DND-41 (cell line): ENCODE data around the gene DLG2.

Experiments used
- ATAC-seq: fragments of 200-7000 bp; cut with Tn5 transposase; 3 replicates; pipeline ENCODE4 v1.9.1; 2021; ENCODE audit warnings: low read depth; ENCODE audit not compliant: insufficient read depth
- DNase-seq: peaks from one replicate; pipeline ENCODE4 v3.0.0-alpha.2; 2020
- H2AFZ ChIP-seq: 2 replicates; pipeline ENCODE4 v1.6.0; 2012; ENCODE audit warnings: low read depth, low read length
- H3K27ac ChIP-seq: 2 replicates; pipeline ENCODE4 v1.5.1; 2012; ENCODE audit warnings: low read length, inconsistent platforms
- H3K27me3 ChIP-seq: fragments of 200-600 bp; sonication (generic); 2 replicates; pipeline ENCODE4 v1.6.0; 2012; ENCODE audit warnings: low read length, mild to moderate bottlenecking, inconsistent platforms; ENCODE audit not compliant: insufficient read depth, poor library complexity
- H3K36me3 ChIP-seq: 2 replicates; pipeline ENCODE4 v1.5.1; 2012; ENCODE audit warnings: low read length, inconsistent platforms; ENCODE audit not compliant: insufficient read depth
- H3K4me1 ChIP-seq: 2 replicates; pipeline ENCODE4 v1.5.1; 2012; ENCODE audit warnings: mild to moderate bottlenecking, low read length; ENCODE audit not compliant: insufficient read depth
- H3K4me2 ChIP-seq: 2 replicates; pipeline ENCODE4 v1.6.0; 2012; ENCODE audit warnings: mild to moderate bottlenecking, moderate library complexity, low read length, inconsistent platforms; ENCODE audit not compliant: insufficient read depth
- H3K4me3 ChIP-seq, 2 experiments: fragments of 200-600 bp in 1 of 2; shearing (Covaris generic) in 1 of 2; 2 replicates each; pipeline ENCODE4 v1.5.1; 2012 to 2016; ENCODE audit warnings: inconsistent platforms in 2 of 2, low read length in 2 of 2, mild to moderate bottlenecking in 2 of 2, low read depth in 1 of 2, moderate library complexity in 1 of 2
- H3K79me2 ChIP-seq: 2 replicates; pipeline ENCODE4 v1.6.0; 2012; ENCODE audit warnings: low read length, inconsistent platforms; ENCODE audit not compliant: insufficient read depth
- H3K9ac ChIP-seq: 2 replicates; pipeline ENCODE4 v1.6.0; 2012; ENCODE audit warnings: low read depth, mild to moderate bottlenecking, inconsistent platforms, low read length, moderate library complexity
- H3K9me3 ChIP-seq: 2 replicates; pipeline ENCODE4 v1.5.1; 2012; ENCODE audit warnings: low read length, moderate library complexity, mild to moderate bottlenecking, inconsistent platforms; ENCODE audit not compliant: insufficient read depth, severe bottlenecking
- H4K20me1 ChIP-seq: 2 replicates; pipeline ENCODE4 v1.6.0; 2012; ENCODE audit warnings: low read length; ENCODE audit not compliant: insufficient read depth
- CTCF ChIP-seq: IDR thresholded peaks from 2 replicates; pipeline ENCODE4 v1.5.1; 2012; ENCODE audit warnings: borderline replicate concordance, low read length, moderate library complexity, mild to moderate bottlenecking; ENCODE audit not compliant: poor library complexity, severe bottlenecking; ENCODE audit errors: extremely low read depth
- EZH2 ChIP-seq: IDR thresholded peaks from 3 replicates; pipeline ENCODE4 v1.6.1; 2012; ENCODE audit warnings: borderline replicate concordance, low read depth, mild to moderate bottlenecking, moderate library complexity, low read length, inconsistent platforms; ENCODE audit not compliant: severe bottlenecking

DLG2 gene

GRCh38 chr11:83467837-83468236, 2159.3 kb downstream of the DLG2 start:
- no peak overlapping the region for H3K27ac ChIP-seq
- no peaks in the 10 kb centered on the region for H3K4me1 ChIP-seq
- H4K20me1 ChIP-seq = no peaks in the 10 kb centered on the region
- no peak overlapping the region for H3K4me3 ChIP-seq
- DNase-seq = no peak
- no peaks in the 10 kb centered on the region for H3K27me3 ChIP-seq
- no peak overlapping the region for H2AFZ ChIP-seq
- H3K36me3 ChIP-seq = no peaks in the 10 kb centered on the region
- H3K4me2 ChIP-seq = no peak overlapping the region
- no peaks in the 10 kb centered on the region for H3K9me3 ChIP-seq
- H3K79me2 ChIP-seq = no peaks in the 10 kb centered on the region
- ATAC-seq = no peak
- no peak overlapping the region for H3K9ac ChIP-seq
- TF ChIP-seq CTCF (no peak), EZH2 (no peak)

- Histone ChIP-seq H3K9ac (no peak overlapping the region), H3K79me2 (no peaks in the 10 kb centered on the region), H4K20me1 (no peaks in the 10 kb centered on the region), H3K36me3 (no peaks in the 10 kb centered on the region), H3K27ac (no peak overlapping the region), H3K9me3 (no peaks in the 10 kb centered on the region), H3K4me3 (no peak overlapping the region), H3K27me3 (no peaks in the 10 kb centered on the region), H2AFZ (no peak overlapping the region), H3K4me1 (no peaks in the 10 kb centered on the region), H3K4me2 (no peak overlapping the region)
- DNase-seq (no peak), ATAC-seq (no peak)
- no peak for TF ChIP-seq CTCF
- no peak for TF ChIP-seq EZH2
Measured at GRCh38 chr11:83464160-83464944, 2162.8 kb downstream of the DLG2 start.

GRCh38 chr11:83459798-83460197, 2167.3 kb downstream of the DLG2 start:
- Histone ChIP-seq H3K4me2 (no peak overlapping the region), H2AFZ (no peak overlapping the region), H4K20me1 (no peaks in the 10 kb centered on the region), H3K9me3 (no peaks in the 10 kb centered on the region), H3K9ac (no peak overlapping the region), H3K4me3 (no peak overlapping the region), H3K79me2 (no peaks in the 10 kb centered on the region), H3K4me1 (no peaks in the 10 kb centered on the region), H3K27me3 (no peaks in the 10 kb centered on the region), H3K36me3 (no peaks in the 10 kb centered on the region), H3K27ac (no peak overlapping the region)
- TF ChIP-seq CTCF (no peak), EZH2 (no peak)
- DNase-seq (no peak), ATAC-seq (no peak)
